HG02798 (cell line): Measurements from ENCODE around the gene HOTAIR.

Experiments used
- ATAC-seq: cut with Tn5 transposase; IDR thresholded peaks from one replicate; pipeline ENCODE4 v1.9.1; 2021; ENCODE audit warnings: mild to moderate bottlenecking; ENCODE audit not compliant: unreplicated experiment, poor library complexity

HOTAIR gene

DNA sequence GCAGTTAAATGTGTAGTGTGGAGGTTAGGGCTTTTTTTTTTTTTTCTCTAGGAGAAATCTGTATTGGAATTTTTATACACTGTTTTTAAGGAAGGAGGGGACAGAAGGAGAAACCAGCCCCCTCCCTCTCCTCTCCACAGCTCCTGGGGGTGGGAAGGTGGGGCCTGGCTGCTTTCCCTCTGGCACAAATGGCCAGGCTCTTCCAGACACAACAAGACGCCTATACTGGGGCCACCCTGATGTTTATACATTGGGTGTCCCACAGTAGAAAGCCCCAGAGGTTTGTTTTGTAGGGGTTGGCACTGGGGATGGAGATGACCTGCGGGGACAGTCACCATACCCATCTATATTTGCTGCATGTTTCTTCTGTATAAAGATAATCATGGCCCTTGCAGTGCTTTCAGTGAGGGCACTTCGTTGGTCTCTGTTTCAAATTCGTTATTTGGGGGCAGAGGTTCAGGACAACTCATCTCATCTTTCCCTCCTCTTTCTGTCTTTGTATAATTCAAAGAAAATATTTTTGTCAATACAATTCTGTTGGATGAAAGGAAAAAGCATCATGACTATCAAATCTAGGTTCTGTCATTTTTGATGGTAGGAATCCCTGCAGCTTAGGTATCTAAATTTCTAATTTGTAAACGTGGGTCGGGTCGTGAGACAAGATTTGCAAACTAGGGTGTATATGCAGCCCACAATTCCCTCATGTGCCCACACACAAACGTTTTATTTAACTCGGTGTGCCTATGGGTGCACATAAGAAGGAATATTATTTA is 2.3 kb upstream of the HOTAIR start:
- no peak for ATAC-seq

DNA sequence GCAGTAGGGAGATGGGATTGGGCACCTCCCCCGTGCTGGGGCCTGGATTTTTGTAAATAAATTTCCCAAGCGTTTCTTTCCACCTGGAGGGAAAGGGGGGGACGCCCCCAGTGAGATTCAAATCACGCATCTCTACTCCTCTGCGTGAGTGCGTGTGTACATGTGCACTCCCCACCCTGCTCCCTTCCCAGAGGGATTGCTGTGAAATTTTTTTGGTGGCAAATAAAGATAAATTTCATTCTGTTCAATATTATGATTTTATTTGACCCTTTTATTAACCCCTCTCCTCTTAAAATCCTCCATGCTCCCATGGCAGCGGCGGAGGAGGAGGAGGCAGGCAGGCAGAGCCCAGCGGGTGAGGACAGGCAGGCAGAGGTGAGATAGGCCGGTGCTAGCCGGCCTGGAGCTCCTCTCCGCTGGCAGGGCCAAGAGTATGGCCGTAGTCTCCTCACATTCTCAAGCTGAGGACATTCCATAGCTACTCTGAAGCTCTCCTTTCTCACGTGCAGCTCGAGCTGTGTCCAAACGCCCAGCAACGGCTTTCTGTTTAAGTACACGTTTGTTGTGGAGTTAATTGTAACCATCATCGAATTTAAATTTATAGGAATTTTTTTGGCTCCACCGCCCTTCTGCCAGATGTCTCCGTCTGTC is 1.5 kb upstream of the HOTAIR start:
- ATAC-seq, result no peak

DNA sequence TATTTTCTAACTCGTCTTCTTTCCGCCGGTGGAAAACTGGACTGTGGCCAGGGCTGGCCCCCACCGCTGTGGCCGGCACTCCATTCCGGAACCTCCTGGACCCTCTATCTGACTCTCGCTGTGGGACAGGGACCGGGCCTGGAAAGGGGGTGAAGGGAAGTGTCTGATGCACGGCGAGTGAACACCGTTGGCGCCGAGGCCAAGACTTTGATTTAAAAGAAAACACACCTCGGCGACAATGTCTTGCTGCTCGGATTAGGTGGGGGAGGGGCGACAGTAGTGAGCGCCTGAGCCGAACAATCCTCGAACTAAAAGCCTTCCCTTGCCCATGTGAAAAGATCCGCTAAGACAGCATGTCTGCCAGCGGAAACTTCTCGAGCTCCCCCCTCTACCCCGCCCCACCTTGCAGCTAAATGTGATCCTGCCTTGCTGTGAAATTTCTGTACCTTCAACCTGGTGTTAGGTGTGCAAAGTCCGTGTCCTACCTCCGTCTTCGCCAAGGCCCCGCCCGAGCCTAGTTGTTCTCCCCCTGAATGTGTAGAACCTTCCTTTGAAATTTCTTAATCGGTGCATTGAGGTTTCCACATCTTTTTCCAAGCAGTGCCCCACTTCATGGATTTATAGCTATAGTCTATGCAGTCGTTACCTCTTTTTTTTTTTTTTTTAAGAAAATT is 862 bp upstream of the HOTAIR start:
- no peak for ATAC-seq

DNA sequence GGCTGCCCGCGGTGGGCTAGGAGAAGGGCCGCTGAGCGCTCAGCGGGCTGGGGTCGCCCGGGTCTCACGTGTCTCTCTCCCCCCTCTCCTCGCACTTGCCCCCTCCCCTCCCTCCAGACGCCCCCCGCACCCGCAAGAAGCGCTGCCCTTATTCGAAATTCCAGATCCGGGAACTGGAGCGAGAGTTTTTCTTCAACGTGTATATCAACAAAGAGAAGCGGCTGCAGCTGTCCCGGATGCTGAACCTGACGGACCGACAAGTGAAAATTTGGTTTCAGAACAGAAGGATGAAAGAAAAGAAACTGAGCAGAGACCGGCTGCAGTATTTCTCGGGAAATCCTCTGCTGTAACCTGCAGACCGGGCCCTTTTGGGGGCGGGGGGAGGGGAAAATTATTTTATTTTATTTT is 314 bp upstream of the HOTAIR start:
- ATAC-seq, result no peak

DNA sequence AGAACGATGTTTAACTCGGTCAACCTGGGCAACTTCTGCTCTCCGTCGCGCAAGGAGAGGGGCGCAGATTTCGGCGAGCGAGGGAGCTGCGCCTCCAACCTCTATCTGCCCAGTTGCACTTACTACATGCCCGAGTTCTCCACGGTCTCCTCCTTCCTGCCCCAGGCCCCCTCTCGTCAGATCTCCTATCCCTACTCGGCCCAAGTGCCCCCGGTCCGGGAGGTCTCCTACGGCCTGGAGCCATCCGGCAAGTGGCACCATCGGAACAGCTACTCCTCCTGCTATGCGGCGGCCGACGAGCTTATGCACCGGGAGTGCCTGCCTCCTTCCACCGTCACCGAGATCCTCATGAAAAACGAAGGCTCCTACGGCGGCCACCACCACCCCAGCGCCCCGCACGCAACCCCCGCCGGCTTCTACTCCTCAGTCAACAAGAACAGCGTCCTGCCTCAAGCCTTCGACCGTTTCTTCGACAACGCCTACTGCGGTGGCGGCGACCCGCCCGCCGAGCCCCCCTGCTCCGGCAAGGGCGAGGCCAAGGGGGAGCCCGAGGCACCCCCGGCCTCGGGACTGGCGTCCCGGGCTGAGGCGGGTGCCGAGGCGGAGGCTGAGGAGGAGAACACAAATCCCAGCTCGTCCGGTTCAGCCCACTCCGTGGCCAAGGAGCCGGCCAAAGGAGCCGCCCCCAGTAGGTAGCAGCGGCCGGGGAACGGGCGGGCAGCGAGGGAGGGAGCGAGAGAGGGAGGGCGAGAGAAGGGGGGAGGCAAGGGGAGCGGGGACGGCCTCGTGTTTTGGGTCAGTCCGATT is 1.3 kb downstream of the HOTAIR start:
- ATAC-seq, result no peak

DNA sequence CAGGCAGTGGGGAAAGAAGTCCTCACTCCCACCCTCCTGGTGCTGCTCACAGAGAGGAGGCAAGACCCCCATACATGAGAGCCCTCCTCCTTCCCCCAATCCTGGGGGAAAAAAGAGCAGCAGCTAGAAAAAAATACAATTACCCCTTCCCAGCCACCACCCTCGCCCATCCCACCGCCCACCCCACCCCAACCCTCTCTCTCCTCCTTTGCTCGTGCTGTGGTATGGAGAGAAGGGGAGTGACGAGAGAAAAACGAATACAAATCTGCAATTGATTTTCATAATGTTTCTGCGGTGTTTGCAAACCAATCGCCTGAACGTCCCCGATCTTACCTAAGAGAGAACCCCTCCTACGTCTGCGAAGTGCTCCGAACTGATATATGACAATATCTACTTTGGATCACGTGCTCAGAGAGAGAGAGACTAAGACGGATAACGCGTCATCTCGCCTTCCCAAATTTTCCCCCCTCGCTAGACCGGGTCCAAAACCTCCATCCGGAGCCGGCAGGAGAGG is 2.0 kb downstream of the HOTAIR start, which contains the start of gene HOXC11:
TSS of gene HOXC11 (plus strand) at position 405 of the 514 bp plus-strand sequence. CDS start 116 bp downstream, outside the sequence.
- ATAC-seq, result no peak

DNA sequence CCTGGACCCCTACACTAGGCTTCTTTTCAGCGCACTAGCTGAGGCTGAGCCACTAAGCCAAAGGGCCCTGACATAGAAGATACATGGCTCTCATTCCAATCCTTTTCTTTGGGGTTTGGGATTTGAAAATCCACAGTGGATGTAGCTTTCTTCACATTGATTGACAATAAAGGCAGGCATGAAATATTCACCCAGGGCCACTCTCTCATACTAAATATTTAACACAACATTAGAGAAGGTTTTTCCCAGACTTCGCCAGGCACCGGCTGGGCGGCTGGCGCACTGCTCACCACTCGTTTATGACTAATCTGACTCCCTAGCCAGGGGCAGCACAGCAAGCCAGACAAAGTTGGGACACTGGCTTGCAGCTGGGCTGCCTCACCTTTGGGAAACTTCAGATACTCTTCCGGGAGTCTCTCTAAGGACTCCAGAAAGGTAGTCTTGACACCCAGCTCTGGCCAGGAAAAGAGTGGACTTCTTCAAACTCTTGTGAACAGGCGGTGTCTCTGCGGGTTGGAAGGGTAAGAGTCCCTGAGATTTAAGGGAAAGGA is 2.5 kb downstream of the HOTAIR start:
- ATAC-seq, result no peak

DNA sequence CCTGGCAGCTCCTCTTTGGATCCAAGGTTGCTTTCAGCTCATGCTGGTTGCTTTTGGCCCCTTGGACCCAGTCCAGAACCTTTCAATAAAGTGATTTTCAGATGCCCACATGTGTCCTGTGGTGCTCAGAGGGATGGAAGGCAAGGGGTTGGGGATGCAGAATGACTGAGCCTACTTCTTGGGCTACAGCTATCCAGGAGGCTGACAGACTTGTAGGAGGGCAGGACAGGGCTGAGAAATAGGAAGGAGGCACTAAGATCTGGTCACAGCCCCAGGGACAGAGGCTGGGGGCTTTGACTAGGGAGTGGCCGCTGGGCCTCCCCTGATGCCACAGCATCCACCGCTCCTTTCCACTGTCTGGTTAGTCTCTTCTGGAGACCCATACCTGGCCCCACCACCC is 3.1 kb downstream of the HOTAIR start:
- no peak for ATAC-seq

DNA sequence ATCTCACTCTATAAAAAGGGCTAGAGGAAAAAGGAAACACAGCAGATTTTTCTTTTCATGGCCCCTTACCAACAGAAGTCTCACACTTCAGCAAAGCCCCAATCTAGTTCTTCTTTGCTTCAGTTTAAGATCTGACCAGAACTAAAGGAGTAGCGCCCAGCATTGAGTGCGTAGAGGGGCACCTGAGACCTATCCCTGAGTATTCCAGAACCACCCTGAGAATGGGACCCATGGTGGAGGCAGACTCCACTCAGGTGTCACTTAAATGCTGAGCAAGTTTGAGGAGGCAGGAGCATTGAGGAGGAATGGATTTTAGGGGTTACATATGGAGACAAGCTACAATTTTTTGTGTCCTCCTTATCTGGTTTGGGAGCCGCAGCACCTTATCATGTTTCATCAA is 3.6 kb downstream of the HOTAIR start:
- ATAC-seq, result no peak

DNA sequence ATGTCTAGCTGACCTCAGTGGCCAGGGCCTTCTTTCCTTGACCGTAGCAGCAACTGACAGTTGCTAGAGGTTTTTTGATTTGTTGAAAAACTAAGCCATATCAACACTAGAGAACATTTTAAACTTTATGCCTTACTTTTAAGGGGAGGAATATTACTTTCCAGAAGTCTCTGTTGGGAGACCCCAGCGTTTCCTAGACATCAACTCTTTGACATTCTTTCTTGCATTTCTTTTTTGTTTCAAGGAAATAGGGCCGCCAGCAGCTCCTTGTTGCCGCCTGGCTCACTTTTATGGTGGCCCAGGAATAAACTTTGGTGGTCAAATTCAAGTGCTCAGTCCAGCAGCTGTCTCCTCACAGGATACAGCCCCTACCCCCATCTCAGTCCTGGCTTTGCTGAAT is 4.3 kb downstream of the HOTAIR start:
- ATAC-seq, result no peak

DNA sequence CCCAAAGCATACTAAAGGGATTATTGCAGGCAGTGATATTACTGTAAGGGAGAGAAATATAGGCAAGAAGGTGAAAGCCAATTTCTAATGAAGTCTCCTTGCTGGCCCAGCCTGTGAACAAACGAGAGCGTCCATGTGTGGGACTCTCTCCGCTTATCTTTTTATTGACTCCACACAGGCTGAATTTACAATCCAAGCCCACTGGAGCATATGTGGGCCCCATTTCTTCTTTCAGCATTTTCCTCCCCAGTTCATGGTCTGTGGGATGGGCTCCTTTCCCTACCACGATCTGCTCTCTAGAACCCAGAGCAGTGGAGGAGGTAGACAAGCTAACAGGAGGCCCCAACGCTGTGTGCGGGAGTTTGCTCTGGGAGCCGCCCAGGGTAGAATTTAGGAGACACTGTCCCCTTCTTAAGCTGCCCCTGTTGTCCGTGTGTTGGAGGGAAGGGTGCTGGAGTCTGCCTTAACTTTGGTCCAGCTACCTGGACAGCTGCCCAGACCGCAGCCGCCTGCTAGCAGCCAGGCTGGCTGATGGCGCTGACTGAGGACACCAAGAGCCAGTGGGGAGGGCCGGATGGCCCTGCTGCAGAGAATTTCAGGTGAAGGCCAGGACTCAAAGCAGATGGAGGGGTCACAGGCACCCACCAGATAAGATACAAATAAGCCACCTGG is 5.0 kb downstream of the HOTAIR start:
- ATAC-seq, result no peak

DNA sequence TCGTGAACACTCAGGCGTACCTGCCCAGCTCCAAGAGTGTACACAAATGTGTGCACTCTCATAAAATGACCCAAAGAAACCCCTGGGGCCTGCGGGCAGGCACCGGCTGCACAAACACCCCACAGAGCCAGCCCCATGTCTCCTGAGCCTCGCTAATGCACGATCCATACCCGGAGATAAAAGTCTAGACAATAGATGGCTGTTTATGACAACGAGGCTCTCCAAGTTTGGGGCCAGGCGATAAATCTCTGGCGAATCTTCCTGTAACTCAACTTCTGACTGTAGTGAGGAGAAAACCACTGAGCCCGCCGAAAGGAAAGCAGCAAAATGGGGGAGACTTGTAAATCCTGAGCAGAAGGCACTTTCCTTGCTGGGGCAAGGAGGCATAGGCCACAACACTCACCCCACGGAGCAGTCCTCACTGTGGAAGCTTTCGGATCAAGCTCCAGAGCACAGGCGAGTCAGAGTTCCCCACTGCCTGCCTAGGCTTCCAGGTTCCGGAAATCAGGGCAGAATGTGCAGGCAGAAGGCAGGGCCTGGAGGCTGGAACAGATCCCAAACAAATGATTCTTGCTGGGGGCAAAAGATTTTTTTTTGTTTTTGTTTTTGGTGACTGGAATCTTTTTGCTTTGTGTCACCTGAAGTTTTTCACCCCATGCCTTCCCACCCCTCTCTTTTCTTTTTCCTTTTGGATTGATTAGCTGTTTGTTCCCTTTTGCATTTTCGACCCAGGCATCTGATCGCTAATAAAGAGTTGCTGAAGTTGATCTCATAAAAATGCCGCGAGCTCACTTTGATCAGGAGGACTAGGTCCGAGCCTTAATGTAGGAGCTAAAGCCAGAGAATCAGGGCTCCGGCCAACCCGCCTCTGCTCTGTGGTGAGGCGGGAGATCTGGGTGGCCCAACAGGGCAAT is 6.3 kb downstream of the HOTAIR start:
- no peak for ATAC-seq

DNA sequence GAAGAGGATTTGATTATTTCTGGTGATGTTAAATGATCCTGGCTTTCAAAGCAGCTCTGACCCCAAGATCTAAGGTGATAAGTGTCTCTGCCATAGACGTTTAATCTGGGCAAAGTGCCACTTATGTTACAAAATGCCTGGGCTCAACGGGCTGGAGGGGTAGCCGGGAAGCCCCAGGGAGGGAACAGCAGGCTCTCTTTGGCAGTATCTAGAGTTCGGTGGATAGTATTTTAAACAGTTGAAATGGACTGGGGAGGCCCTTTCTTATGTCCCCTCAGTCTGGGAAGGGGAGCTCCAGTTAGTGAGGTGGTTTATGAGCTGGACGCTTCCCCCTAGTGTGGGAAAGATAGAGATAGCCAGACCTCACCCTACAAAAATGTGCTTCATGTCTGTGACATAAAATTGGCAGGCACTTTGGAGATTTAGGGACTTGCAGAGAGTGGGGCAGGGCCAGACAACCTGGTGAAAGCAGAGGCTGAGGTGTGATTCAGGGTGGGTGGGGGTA is 7.3 kb downstream of the HOTAIR start:
- no peak for ATAC-seq

DNA sequence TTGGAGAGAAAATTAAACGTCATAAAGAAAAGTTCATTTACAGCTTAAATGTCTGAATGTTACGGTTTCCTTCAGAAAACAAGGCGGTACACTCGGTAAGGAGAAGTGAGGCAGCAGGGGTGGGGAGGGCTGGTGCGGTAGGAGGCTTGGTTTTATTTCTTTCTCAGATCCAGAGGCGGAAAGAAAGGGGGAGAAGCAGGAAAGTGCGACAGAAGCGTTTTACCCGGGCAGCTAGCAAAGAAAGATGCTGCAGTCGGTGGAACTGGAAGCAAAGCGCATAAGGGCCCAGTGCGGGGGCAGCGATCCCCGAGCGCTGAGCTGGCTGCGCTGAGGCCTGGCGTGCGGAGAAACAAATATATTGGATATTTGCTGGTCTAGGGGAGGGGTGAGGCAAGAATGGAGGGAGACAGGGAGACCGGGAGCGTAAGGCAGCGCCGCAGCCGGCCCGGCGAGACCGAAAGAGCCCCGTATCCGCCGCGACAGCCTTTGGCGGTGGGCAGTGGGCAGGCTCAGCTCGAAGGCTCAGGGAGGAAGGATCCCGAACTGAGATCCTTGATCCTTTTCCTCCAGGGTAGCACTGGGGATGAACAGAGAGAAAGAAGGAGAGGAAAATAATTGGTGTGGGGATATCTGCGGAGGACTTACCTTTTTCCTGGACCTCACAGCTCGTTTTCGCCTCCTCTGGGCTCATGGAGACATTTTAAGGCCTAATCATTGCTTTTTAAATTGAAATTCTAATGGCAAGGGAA is 8.2 kb downstream of the HOTAIR start:
- no peak for ATAC-seq

DNA sequence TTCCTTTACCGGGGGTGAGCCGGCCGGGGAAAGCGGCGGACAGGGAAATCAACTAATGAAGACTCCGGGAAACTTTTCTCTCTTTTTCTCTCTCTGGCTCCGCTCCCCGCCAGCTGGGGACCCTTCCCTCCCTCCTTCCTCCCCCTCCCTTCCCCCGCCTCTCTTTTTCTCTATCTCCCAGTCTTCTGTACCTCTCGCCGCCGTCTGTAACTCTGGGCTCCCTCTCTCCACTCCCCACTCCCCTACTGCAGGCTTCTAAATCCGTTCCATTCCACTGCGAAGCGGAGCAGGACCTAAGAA is 8.7 kb downstream of the HOTAIR start:
- ATAC-seq, result no peak

DNA sequence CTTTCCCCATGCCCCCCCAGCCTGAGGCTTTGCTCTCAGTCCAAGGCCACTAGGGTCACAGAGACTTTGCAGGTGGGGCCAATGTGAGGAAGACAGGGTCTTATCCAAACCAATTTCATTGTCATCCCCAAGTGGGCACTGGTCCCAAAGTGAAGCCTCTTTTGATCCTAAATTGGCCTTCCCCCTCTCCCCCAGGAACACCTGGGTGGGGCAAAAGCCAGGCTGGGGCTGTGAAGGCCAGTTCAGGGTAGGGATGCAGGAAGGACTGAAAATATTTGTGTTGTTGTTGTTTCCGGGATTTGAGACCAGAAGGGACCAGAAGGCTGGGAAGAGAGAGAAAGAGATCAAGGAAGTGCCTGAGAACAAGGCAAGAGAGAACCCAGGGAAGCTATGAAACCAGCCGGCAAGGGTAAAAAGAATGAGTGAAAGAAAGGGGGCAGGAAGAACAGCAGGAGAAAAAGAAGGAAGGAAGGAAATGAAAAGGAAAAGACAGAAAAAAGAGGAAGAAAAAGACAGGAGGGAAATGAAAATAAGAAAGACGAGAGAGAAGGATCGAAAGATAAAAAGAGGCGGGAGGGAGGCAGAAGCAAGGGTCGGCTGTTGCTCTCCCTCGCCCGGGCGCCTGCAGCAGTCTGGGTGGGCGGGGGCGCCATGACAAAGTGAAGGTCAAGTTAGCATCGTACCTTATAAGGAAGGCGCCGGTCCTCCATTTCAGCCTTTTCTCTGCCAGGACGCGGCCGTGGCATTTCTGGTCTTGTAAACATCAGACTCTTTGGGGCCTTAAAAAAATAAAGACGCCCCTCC is 9.3 kb downstream of the HOTAIR start:
- no peak for ATAC-seq

DNA sequence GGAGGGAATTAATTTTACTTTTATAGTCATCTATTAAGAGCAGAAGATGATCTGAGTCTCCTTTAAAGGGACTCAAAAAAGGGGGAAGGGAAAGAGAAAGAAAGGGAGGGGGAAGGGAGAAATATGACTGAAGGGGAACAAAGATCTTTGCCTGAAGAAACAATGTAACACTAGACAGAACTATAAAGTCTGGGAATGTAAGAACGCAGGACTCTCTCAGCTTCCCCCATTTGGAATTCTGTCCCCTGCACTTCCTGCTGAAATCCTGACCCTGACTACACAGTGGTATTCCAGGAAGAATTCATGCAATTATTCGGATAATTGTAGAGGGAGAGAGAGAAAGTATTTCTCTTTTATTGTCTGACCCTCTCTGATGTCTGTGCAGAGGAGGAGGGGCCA is 10.4 kb downstream of the HOTAIR start:
- no peak for ATAC-seq
